HFF-Myc (cell line): Measurements from ENCODE around the gene TRPT1.

Experiments
- DNase-seq: peaks from one replicate; pipeline ENCODE4 v3.0.0-alpha.2; 2011; ENCODE audit warnings: low read depth; ENCODE audit errors: extremely low read depth
- H3K4me3 ChIP-seq: replicated peaks from 2 replicates; pipeline ENCODE4 v1.5.1; 2011; ENCODE audit warnings: low read depth, mild to moderate bottlenecking, control low read depth, low read length
- CTCF ChIP-seq: IDR thresholded peaks from 2 replicates; pipeline ENCODE4 v1.5.1; 2012; ENCODE audit warnings: mild to moderate bottlenecking, low read depth, low read length, control low read depth; ENCODE audit errors: missing control alignments

Gene TRPT1

GRCh38 chr11:64207256-64208085, 18.5 kb downstream of the TRPT1 start:
- DNase-seq, result peak; percentile 55
- H3K4me3 ChIP-seq, result no peak overlapping the region
- no peak for TF ChIP-seq CTCF

- DNase-seq, result no peak
- H3K4me3 ChIP-seq, result no peak within 1 kb of the TSS
- TF ChIP-seq CTCF, result no peak
These were observed 19.3 kb downstream of the TRPT1 start, which contains the start of gene FERMT3 for GRCh38 chr11:64206457-64207255. TSS of gene FERMT3 (plus strand) at chr11:64206721. CDS start at chr11:64207365, 644 bp downstream.

GRCh38 chr11:64204464-64204989, 21.5 kb downstream of the TRPT1 start:
- DNase-seq, result peak; percentile 96
- peak; percentile 78 for TF ChIP-seq CTCF
- H3K4me3 ChIP-seq, result no peak overlapping the region

- no peak for TF ChIP-seq CTCF
- no peak for DNase-seq
- H3K4me3 ChIP-seq, result no peak overlapping the region
These were observed 21.9 kb downstream of the TRPT1 start for GRCh38 chr11:64204080-64204440.

GRCh38 chr11:64203421-64204079, 22.4 kb downstream of the TRPT1 start:
- DNase-seq, result no peak
- TF ChIP-seq CTCF, result no peak

GRCh38 chr11:64202992-64203391, 23.0 kb downstream of the TRPT1 start:
- no peak for TF ChIP-seq CTCF
- no peak overlapping the region for H3K4me3 ChIP-seq
- DNase-seq, result no peak

More at GRCh38 chr11:64203421-64204079, 22.4 kb downstream of the TRPT1 start:
- no peak overlapping the region for H3K4me3 ChIP-seq
